GM19351 (cell line): ENCODE results near the gene SLCO3A1.

Experiments
- ATAC-seq: cut with Tn5 transposase; IDR thresholded peaks from one replicate; pipeline ENCODE4 v1.9.1; 2021; ENCODE audit warnings: mild to moderate bottlenecking, moderate library complexity; ENCODE audit not compliant: unreplicated experiment

SLCO3A1 gene

DNA sequence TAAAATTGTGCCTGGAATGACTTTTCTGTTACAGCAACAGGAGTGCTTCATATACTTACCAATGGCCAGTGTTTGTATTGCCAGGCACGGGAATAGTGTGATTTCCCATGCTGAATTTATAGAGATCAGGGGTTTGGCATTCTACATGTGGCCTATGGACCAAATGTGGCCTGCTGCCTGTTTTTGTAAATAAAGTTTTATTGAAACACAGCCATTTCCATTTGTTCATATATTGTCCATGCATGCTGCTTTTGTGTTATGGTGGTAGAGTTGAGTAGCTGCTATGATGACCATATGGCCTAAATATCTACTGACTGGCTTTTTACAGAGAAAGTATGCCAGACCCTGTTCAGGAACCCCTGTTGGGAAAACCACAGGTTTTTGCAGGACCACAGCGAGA lies 55.6 kb downstream of the SLCO3A1 start:
- no peak for ATAC-seq

DNA sequence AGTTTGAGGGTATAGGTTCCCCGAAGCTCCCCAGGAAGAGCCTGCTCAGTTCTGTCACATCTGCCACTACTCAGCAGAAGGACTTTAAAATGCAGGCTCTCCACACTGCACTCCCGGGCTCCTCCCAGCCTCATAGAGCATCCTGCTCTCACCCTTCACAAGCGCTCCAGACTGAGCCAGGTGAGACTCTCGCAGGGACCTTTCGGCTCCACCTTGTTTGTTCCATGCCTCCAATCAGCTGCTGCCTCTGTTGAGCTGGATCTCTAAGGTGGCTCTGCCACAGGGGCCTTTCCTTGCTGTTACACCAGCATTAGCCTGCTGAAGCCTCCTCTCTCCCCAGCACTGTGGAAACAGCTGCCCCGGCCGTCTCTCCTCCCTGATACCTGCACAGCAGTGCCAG lies 56.1 kb downstream of the SLCO3A1 start:
- ATAC-seq: no peak

DNA sequence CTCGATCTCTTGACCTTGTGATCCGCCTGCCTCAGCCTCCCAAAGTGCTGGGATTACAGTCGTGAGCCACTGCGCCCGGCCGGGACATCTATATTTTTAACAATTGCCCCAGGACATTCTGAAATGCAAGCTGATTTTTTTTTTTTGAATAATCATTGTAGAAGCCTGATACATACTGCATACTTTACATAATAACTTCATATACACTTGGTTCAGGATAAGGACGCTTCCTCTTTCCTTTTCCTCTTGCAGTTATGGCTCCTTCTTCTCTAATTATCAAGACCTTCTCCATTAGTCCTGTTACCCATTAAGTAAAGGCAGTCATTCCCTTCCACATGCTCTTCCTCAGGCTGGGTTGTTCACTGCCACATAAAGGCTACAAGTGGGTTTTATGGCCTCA lies 58.3 kb downstream of the SLCO3A1 start:
- ATAC-seq: no peak

DNA sequence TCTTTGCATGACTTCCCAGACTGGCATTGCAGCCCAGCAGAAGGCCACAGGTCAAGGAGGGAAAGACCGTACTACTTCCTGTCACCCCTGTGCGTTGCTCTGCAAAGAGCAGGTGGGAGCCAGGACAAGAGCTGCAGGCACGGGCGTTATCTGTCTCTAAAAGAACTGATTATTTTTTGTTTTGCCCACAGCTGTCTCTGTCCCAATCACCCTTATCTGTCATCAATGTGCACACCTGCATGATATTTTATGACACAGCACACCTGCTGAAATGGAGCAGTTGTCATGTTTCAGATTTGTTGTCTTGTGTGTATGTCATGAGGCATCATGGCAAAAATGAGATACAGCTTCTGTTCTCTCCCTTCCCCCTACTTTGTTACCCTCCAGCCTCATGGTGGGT lies 58.8 kb downstream of the SLCO3A1 start:
- ATAC-seq: no peak

DNA sequence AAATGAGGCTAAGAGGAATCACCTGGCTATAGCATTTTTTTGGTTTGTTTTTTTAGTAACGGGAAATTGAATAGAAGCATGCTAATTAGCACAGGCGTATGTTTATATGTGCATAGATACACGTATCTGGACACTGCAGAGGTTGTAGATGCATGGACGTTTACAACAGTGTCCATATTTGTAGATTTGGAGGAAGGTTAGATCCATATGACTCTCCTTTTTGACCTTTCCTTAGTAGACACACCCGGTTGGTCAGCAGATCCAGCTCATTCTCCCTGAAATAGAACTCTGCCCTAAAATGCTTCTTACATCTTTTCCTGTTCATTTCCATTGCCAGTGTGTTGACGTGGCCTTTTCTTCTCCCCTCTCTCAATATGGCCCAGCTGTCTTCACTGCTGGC lies 60.1 kb downstream of the SLCO3A1 start:
- no peak for ATAC-seq

DNA sequence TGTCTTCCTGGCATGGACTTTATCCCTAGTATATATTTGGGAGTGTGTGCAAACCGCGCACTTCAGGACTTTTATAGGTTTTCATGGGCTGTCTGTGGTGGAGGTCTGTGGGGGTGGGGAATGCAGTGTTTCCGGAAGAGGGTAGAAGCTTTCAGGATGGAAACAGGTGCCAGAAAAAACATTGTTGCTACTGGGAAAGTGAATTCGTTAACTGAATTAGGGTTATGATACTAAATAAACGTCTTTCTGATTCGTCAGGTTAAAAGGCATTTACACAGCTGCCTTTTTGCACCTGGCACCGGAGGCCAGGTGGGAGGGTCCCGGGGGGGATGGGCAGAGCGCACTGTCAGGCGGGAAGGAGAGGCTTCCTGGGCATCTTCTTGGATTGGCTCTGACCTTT lies 62.1 kb downstream of the SLCO3A1 start:
- no peak for ATAC-seq

DNA sequence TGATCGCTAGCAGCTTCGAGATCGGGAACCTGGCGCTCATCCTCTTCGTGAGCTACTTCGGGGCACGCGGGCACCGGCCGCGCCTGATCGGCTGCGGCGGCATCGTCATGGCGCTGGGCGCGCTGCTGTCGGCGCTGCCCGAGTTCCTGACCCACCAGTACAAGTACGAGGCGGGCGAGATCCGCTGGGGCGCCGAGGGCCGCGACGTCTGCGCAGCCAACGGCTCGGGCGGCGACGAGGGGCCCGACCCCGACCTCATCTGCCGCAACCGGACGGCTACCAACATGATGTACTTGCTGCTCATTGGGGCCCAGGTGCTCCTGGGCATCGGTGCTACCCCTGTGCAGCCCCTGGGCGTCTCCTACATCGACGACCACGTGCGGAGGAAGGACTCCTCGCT lies 62.5 kb downstream of the SLCO3A1 start:
- no peak for ATAC-seq

DNA sequence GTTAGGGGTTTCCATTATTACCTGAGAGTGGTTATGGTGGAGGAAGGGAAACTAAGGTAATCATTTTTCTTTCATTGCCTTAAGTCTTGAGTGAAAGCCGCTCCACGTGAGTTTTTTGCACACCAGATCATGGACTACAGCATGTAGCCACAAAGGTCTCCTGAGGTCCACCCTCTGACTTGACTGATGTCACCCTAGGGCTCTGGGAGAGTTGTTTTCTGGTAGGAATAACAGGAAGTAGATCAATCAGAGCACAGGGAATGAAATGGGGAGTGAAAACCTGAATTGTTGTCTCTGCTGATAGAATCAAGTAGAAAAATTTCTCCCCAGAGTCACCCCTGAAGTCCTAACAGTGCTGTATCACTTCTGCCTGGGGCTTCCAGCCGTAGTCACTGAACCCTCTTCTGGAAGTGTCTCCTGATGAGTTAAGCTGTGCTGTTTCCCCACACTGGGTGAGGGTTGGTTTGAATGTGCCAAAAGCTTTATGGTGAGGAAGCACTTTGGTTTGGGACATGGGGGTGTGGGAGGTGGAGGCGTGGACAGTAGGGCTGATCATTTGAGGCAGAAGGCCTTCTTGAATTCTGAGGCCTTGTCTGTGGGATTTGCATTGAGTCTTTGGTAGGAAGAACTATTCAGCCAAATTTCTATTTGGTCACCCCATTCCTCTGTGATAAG lies 64.3 kb downstream of the SLCO3A1 start:
- ATAC-seq: no peak

DNA sequence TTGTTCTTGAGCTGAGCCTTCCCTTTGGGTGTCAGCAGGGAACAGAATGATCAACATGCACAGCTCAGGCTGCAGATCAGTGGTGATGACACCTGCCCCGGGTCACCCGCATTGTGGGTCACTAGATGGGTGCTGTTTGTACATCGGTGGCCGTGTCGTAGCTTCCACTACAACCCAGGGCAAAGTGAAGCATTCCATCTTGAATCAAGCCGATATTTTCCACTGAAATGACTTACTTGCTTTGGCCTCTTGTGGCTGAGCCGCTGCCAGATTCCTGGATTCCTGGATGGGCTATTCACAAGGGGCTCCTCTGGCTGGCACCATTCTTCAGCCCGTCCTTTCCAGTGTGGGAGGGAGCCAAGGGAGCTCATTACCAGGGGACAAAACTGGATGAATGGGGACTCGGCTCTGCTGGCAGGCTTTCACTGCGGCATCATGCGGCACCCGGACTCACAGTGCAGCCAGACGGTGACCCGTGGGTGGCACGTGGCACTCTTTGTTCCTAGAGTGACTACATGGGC lies 65.6 kb downstream of the SLCO3A1 start:
- no peak for ATAC-seq

DNA sequence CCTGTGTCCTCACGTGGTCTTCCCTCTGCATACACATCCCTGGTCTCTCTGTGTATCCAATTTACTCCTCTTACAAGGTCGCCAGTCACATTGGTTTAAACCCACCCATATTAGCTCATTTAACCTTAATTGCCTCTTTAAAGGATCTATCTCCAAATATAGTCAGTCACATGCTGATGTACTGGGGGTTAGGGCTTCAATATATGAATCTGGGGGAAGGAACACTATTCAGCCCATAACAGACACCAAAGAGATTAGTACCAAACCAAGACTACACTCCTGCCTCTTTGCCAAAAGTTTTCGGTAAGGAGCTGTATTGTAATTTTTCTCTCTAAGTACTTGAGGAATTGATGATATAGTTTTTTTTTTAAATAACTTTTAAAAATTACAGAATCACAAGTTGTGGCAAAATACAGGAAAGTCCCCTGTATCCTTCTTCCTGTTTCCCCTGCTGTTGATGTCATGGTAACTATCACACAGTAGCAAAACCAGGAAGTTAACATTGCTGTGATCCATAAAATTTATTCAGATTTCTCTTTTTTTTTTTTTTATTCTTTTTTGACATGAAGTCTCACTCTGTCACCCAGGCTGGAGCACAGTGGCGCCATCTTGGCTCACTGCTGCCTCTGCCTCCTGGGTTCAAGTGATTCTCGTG lies 67.8 kb downstream of the SLCO3A1 start:
- no peak for ATAC-seq

DNA sequence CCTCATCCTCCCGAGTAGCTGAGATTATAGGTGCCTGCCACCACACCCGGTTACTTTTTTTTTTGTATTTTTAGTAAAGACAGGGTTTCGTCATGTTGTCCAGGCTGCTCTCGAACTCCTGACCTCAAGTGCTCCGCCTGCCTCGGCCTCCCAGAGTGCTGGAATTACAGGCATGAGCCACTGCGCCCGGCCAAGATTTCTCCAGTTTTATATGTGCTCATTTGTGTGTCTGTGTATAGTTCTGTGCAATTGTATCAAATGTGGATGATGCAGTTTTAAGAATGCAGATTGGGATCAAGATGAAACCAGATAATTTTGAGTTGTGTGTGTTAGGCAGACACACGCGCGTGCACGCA lies 68.3 kb downstream of the SLCO3A1 start:
- no peak for ATAC-seq

DNA sequence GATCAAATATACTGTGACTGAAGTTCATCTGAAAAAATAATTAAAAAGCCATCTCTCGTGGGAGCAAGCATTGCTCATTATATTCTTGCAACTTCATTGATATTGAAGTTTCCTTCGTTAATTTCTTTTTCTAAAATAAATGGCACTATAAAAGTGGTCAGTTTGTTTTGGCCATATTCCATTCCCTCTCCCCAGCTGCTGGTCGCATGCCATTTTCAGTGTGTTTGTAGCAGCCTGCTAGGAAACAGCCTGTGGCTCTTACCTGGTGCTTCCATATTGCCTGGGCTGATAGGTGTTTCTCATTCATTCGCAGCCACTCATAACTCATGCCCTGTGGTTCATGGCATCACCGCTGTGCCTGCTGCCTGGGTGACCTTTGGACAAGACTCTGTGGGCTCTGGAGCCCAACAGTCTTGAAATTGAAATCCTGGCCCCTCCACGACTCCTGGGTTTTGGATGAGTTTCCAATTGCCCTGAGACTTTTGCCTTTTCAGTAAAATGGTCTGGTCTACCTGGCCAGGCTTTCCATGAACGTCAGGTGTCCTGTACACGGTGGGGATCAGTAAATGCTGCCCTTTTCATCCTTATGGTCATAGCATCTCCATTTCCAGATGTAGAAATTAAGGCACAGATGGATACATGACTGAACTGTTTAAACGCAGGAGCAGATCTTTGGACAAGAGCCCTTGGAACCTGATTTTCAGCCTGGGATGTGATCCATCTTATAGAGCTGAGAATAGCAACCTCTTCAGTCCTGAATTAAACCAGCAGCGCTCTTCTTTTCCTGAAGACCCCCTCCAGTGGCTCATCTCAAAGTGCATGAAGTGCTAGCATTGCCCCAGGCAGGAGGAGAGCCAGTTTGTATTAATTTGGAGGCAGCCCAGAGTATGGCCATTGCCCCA lies 69.4 kb downstream of the SLCO3A1 start:
- no peak for ATAC-seq

DNA sequence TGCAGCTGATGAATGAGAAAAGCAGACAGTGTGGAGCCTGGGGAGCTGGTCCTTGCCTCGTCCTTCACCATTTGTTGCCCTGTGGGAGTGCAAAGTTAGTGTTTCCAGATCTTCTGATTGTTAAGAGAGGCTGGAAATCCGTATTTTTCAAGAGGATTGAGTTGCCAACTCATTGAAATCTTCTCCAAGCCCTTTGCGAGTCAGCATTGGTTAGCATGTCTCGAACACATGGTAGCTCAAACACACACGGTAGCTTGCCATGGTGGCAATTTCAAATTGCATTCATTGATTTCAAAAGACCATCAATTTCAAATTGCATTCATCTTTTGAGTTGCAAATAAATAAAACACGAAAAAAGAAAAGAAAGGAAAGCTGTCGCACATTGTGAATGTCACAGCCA lies 70.7 kb downstream of the SLCO3A1 start:
- no peak for ATAC-seq

DNA sequence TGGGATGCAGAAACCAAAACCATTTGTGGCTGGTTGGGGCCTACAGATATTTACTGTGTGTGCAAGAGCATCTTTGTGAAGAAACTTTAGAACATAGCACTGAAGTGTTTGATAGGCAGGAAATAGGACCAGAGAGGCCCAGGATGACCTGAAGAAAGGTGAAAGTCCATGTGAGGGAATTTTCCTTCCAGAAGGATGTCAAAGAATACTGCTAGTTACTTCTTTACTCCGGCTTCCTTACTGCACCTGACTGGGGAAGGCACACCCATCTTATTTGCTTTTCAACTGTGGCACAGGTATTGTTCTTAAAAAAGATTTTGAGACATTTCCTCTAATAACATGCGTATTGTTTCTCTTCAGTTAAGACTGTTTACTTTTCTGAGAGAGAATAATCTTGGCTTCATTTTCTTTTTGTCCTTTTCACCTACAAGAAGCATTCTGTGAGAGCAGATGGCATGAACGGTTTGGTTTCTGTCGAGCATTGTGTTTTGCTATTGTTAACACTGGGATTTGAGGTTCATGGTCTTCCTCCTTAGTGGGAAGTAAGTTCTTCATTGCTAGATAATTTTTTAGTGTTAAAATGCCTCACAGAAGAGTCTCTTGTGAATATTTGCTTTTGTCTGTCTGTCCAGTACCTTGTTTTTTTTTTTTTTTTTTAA lies 71.5 kb downstream of the SLCO3A1 start:
- no peak for ATAC-seq

DNA sequence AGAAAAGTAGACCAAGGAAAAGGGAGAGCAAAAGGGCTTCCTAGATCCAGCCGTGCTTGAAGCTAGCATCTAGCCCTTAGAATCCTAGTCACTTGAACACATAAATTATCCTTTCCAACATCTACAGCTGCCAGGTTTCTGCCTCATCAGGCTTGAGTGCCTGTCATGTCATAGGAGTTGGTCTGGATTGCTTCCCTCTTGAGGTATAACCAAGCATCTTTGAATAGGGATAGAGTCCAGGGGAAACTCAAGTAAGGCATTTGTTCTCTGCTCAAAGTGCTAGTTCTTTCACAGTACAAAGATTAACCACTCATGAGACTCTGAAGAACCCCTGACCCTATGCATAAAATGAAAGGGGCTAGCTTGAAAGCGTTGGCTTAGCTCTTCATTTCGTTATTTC lies 72.3 kb downstream of the SLCO3A1 start:
- no peak for ATAC-seq

DNA sequence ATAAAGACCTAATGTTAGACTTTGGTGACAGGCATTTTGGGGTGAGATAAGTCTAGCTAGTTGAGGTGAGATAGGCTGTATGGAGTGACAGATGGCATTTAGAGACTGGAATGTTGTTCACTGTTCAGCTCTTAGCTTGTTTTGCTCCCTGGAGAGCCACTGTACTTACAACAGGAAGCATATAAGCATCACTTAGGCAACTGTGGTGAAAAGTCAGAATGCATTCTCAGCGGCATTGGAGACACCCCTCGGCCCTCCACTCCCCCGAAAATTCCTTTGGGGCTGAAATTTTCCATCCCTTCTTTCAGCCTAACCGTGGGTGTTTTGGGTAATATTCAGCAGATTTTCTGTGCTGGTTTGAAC lies 73.4 kb downstream of the SLCO3A1 start:
- ATAC-seq: no peak

DNA sequence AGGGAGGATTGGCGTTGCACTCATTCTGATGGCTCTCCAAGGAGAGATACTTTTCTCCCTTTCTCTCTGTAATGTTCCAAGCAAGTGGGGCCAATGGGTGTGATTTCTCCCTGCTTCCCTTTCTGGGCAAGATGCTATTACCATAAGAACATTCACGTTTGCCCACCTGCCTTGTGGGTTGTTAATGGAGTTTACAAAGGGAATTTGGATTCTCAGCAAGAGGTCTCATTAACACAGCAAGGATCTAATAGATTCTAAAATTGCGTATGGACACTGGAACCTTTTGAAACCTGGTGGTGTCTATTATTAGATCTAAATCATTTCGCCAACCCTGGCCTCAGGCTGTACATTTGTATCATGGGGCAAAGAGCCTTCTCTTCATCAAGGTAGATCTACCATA lies 74.1 kb downstream of the SLCO3A1 start:
- ATAC-seq: no peak

DNA sequence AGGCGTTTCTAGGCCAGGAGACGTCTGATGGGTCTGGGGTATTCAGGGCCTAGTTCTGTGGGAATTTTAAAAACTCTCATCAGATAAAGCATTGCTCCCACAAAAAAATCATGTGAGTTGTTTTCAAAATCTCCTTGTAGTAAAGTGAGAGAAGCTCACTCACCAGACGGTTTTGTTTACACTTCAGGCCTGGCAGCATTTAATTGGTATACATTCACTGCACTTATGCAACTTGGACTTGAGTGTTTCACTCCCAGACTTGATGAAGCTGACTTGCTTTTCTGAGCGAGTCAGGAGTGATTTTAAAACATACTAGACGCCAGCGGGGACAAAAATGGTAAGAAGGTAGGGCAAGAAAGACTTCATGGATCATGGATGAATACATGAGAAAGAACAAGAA lies 75.2 kb downstream of the SLCO3A1 start:
- ATAC-seq: no peak

DNA sequence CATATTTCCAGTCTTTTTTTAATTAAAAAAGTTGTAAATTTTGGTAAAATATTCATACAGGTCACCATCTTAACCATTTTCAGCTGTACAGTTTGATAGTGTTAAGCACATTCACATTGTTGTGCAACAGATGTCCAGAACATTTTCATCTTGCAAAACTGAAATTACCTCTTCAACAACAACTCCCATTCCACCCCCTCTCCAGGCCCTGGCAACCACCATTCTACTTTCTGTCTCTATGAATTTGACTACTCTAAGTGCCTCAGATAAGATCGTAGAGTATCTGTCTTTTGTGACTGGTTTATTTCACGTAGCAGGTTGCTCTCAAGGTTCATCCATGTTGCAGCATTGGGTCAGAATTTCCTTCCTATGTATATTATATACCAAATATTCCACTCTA lies 76.0 kb downstream of the SLCO3A1 start:
- ATAC-seq: no peak

DNA sequence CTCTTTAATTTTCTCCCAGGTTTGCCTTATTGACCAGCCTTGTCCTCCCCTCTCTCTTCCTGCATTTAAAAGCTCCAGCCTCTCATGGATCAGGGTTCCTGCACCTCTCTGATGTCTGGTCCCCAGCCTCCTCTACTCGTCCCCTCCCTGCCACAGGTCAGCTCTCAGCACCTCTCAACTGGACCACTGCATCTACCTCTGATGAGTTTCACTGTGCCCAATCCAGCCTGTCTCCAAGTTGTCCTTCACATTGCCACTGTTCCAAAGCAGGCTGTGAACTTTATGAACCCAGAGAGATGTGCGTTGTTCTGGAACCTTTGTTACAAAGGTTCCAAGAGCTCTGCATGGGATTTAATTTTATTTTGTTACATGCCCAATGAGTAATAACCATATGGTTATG lies 76.6 kb downstream of the SLCO3A1 start:
- ATAC-seq: no peak

DNA sequence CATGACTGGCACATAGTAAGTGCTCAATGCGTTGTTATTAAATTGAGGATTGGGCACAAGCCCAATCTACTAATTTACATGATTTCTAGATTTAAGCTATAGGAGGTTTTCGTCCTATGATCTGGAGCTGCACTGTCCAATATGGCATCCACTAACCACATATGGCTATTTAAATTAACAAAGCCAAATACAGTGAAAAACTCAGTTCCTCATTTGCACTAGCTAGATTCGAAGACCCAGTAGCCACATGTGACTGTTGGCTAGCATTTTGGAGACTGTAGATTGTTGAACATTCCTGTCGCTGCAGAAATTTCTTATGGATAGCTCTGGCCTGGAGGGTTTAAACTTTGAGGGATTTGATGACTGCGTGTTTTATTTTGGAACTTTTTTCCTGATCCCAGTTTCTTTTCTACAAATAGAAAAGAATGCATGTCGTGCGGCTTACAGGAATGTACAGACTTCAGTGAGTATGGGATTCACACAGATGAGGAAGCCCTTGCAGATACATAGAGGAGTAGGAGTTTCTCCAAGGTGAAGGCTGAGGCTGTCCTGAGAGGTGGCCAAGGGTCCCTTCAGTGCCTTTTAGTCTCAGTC lies 82.8 kb downstream of the SLCO3A1 start:
- no peak for ATAC-seq
